Fibroblast of mammary gland (primary cell): Measurements from ENCODE around the gene TSPEAR.

Experiments used
- DNase-seq: peaks from one replicate; pipeline ENCODE4 v3.0.0-alpha.2; 2010; ENCODE audit warnings: low read depth
- H3K4me3 ChIP-seq: 2 replicates; pipeline ENCODE4 v1.5.1; 2011; ENCODE audit warnings: low read depth, mild to moderate bottlenecking, low read length, moderate library complexity; ENCODE audit not compliant: control insufficient read depth
- TF ChIP-seq, protein P1 (sequence below): conservative IDR thresholded peaks from 2 replicates; pipeline ENCODE4 v1.5.1; 2011; ENCODE audit warnings: low read depth, low read length, inconsistent platforms; ENCODE audit not compliant: control insufficient read depth, insufficient read depth

Gene TSPEAR

DNA sequence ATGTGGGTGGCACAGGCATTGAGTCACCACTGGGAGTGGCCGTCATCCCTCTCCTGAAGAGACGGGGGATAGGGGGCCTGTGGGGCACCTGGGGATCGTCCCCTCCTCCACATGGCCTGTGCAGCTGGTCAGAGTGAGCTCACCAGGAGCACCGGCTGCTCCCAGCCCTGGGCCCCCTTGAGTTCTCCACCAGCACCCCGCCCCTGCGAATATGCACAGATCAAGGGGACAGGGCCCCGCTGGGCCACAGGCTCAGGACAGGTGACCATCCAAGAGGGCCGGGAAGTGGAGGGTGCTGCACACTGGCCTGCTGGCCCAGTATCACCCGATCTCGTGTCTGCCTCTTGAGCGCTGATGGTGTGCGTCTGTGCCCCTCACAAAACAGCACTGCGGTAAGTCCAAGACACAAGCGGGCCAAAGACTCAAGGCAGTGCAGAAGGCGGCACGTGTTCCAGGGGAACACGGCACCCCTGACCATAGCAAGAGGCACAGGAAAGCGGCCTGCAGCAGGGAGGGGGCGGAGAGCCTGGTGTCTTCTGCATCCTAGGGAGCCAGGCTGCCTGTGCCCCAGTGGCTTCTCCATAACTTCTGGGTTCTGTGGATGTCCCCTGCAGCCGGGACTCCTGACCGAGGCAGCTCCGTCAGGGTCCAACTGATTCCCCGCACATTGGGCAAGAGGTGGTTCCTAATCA lies 18.1 kb upstream of the TSPEAR start:
- TF ChIP-seq, protein P1, sequence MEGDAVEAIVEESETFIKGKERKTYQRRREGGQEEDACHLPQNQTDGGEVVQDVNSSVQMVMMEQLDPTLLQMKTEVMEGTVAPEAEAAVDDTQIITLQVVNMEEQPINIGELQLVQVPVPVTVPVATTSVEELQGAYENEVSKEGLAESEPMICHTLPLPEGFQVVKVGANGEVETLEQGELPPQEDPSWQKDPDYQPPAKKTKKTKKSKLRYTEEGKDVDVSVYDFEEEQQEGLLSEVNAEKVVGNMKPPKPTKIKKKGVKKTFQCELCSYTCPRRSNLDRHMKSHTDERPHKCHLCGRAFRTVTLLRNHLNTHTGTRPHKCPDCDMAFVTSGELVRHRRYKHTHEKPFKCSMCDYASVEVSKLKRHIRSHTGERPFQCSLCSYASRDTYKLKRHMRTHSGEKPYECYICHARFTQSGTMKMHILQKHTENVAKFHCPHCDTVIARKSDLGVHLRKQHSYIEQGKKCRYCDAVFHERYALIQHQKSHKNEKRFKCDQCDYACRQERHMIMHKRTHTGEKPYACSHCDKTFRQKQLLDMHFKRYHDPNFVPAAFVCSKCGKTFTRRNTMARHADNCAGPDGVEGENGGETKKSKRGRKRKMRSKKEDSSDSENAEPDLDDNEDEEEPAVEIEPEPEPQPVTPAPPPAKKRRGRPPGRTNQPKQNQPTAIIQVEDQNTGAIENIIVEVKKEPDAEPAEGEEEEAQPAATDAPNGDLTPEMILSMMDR = no peak
- DNase-seq = no peak
- no peak overlapping the region for H3K4me3 ChIP-seq

DNA sequence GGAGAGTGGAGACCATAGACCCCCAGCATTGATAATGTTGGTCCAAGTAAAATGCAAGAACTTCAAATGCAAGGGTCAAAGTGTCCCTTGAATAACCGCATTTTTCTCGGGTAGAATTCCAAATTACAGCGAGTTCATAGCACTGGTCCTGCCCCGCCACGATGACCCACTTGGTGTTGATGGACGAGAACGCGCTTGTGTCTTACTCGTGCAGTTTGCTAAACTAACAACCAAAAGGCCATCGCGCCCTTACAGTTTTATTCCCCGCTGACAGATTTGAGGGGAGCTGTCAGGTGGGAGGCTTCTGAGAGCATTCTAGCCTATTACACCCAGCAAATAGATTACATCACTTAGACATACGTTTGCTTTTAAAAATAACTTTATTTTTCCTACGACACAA lies 17.3 kb upstream of the TSPEAR start:
- no peak for DNase-seq
- TF ChIP-seq, protein P1 = no peak
- no peak overlapping the region for H3K4me3 ChIP-seq

DNA sequence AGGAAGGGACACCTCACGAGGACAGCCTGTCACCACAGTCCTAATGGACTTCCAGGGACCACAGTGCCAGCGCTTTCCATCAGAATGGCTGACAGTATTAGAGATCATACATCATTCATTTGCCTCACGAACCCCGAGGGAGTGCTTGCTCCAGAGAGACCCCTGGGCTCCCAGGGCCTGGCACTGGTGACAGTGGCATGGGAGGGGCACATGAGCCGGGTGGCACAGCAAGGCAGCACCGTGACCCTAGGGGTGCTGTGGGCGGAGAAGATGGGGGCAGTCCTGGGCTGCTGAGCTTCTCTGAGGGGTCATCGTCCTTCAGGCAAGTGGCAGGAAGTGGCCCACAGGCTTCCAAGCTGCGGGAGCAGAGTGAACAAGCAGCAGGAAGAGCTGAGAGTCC lies 16.4 kb upstream of the TSPEAR start:
- TF ChIP-seq, protein P1 = no peak
- DNase-seq = no peak
- H3K4me3 ChIP-seq = no peak overlapping the region

DNA sequence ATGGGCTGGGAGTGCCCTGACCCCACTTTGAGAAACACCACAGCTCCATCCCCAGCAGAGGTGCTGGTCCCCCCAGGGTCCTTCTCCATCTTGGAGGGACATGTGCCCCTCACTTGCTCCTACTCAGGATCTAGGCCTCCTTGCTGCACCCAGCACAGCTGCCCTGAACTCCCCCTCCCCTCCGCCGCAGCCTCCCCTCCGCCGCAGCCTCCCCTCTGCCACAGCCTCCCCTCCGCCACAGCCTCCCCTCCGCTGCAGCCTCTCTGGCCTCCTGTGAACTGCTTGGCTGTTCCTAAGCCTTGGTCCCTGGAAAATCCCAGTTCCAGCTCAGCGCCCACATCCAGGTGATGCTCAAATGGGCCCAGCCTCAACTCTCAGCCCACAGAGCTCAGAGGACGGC lies 15.9 kb upstream of the TSPEAR start:
- DNase-seq = no peak
- TF ChIP-seq, protein P1 = no peak
- H3K4me3 ChIP-seq = no peak overlapping the region

DNA sequence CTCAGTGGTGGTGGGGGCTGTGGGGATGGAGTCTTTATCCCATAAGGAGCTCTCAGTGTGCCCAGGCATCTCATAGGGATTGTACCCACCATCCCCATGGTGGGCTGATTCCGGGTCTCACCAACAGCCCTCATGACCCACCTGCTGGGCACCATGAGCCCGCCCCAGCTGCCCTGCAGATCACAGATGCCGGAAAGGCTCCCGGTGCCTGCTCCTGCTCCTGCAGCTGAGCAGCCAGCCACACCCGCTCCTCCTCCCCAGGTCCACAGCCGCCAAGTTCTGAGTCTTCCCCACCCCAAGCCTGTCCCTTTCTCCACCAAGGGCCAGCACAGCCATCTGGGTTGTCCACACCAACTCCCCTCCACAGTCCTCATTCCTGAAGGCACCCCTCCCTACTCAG lies 15.5 kb upstream of the TSPEAR start:
- TF ChIP-seq, protein P1 = no peak
- DNase-seq = no peak

DNA sequence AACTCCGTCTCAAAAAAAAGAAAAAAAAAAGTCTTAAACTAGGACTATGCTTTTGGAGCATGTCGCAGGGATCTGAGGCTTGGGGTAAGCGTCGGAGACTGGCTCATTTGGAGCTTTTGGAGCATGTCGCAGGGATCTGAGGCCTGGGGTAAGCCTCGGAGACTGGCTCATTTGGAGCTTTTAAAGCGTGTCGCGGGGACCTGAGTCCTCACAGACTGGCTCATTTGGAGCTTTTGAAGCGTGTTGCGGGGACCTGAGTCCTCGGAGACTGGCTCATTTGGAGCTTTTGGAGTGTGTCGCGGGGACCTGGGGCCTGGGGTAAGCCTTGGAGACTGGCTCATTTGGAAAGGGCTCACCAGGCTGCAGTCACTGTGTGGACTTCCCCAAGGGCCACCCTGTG lies 13.6 kb upstream of the TSPEAR start:
- H3K4me3 ChIP-seq = no peak overlapping the region
- no peak for DNase-seq
- TF ChIP-seq, protein P1 = no peak

More for the DNA sequence above, 15.5 kb upstream of the TSPEAR start:
- H3K4me3 ChIP-seq = no peak overlapping the region

DNA sequence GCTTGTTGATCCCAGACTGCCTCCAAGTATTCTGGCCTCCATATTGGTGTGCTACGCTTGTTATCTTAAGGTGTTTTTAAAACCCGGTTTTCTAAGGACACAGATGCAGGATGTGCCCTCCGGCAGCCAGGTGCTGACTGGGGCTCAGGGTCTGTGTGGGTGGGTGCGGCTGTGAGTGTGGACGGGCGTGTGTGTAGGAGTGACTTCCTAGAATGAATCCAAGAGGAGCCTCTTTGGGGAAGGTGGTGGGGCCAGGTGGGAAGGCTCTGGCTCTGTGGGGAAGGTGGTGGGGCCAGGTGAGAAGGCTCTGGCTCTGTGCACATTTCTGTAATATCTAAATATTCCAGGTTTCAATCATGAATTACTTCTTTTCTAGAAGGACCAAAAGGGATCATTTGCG lies 12.8 kb upstream of the TSPEAR start:
- TF ChIP-seq, protein P1 = no peak
- no peak for DNase-seq
- no peak overlapping the region for H3K4me3 ChIP-seq
